GM12878 (cell line): ENCODE measurements around the gene NUDT14. TPM values are rescaled to one million over a fixed set of nuclear protein-coding genes. Genes with fewer than 3 reads are reported as not detected.

Source experiments
- ATAC-seq: fragments of 200-7000 bp; cut with Tn5 transposase; 3 replicates; pipeline ENCODE4 v1.9.1; 2020; ENCODE audit warnings: mild to moderate bottlenecking, moderate library complexity
- BruUV-seq: library from RNA; stranded (reverse); fragments of 400-500 nt; replicated peaks from 2 replicates; lab custom pipeline; 2021; lab: Mats Ljungman, UMichigan
- CTCF ChIA-PET: fragments of 300-600 bp; sonication (Branson Sonifier 250); formaldehyde crosslinking; extraction: SDS; loops from one replicate; lab custom pipeline; 2021; ENCODE audit warnings: inconsistent platforms; lab: Yijun Ruan, JAX
- POLR2A ChIA-PET: fragments of 350-600 bp; formaldehyde crosslinking; extraction: SDS; loops from one replicate; lab custom pipeline; 2021; ENCODE audit warnings: inconsistent platforms; lab: Charles Lee
- RAD21 ChIA-PET: fragments of 300-600 bp; sonication (Branson Sonifier 250); formaldehyde crosslinking; loops from one replicate; lab custom pipeline; 2023; ENCODE audit warnings: antibody characterized with exemption; ENCODE audit not compliant: unreplicated experiment; lab: Charles Lee
- SMC1A ChIA-PET: fragments of 300-600 bp; sonication (Branson Sonifier 250); formaldehyde crosslinking; loops from one replicate; lab custom pipeline; 2023; ENCODE audit not compliant: unreplicated experiment, uncharacterized antibody; lab: Charles Lee
- DNase-seq: peaks from one replicate; pipeline ENCODE4 v3.0.0-alpha.2; 2011; ENCODE audit warnings: low read depth, low spot score
- FAIRE-seq: peaks from 3 replicates; lab custom pipeline; 2011; peaks lifted over from hg19 to GRCh38; lab: Jason Lieb, UNC
- H2AFZ ChIP-seq: 2 replicates; pipeline ENCODE4 v1.6.0; 2011; ENCODE audit warnings: low read depth, low read length, control low read depth; ENCODE audit not compliant: control insufficient read depth
- H3K27ac ChIP-seq: 2 replicates; pipeline ENCODE4 v1.5.1; 2011; ENCODE audit warnings: control low read depth; ENCODE audit not compliant: control insufficient read depth, insufficient read depth
- H3K27me3 ChIP-seq, 2 experiments: replicated peaks in 1 of 2; 2 replicates each; pipeline versions ENCODE4 v1.6.0 to v1.6.1; 2011; ENCODE audit warnings: low read length in 1 of 2; ENCODE audit not compliant: control insufficient read depth in 2 of 2, insufficient read depth in 2 of 2
- H3K36me3 ChIP-seq, 2 experiments: 2 replicates each; pipeline ENCODE4 v1.5.1; 2011; ENCODE audit warnings: low read length in 1 of 2; ENCODE audit not compliant: control insufficient read depth in 2 of 2, insufficient read depth in 2 of 2
- H3K4me1 ChIP-seq: 2 replicates; pipeline ENCODE4 v1.6.1; 2011; ENCODE audit warnings: mild to moderate bottlenecking, low read length, moderate library complexity, mixed read lengths; ENCODE audit not compliant: control insufficient read depth, insufficient read depth
- H3K4me2 ChIP-seq: 2 replicates; pipeline ENCODE4 v1.6.0; 2011; ENCODE audit warnings: control low read depth; ENCODE audit not compliant: control insufficient read depth, insufficient read depth
- H3K4me3 ChIP-seq: fragments of 200-600 bp; sonication (generic); 2 replicates; pipeline ENCODE4 v1.5.1; 2016
- H3K79me2 ChIP-seq: 2 replicates; pipeline ENCODE4 v1.6.0; 2011; ENCODE audit warnings: low read length; ENCODE audit not compliant: control insufficient read depth, insufficient read depth
- H3K9ac ChIP-seq: 2 replicates; pipeline ENCODE4 v1.8.0; 2011; ENCODE audit warnings: low read length, control low read depth, mixed read lengths; ENCODE audit not compliant: control insufficient read depth, insufficient read depth
- H3K9me3 ChIP-seq: replicated peaks from 3 replicates; pipeline ENCODE4 v1.5.1; 2011; ENCODE audit warnings: mild to moderate bottlenecking, low read length; ENCODE audit not compliant: control insufficient read depth, insufficient read depth
- H4K20me1 ChIP-seq: 2 replicates; pipeline ENCODE4 v1.6.0; 2011; ENCODE audit not compliant: control insufficient read depth, insufficient read depth
- EZH2 ChIP-seq: IDR thresholded peaks from 2 replicates; pipeline ENCODE4 v1.6.1; 2012; ENCODE audit warnings: low read depth, mild to moderate bottlenecking, control low read depth, inconsistent platforms, low read length, borderline replicate concordance; ENCODE audit not compliant: control insufficient read depth
- HSF1 ChIP-seq: fragments of 150-350 bp; IDR thresholded peaks from 2 replicates; pipeline ENCODE4 v1.6.1; 2014; ENCODE audit warnings: mild to moderate bottlenecking, low read depth, low read length
- JUND ChIP-seq: IDR thresholded peaks from 2 replicates; pipeline ENCODE4 v1.6.1; 2012; ENCODE audit warnings: low read depth, mild to moderate bottlenecking, low read length, improper control_type of control experiment, moderate library complexity
- MLLT1 ChIP-seq: fragments of 450-650 bp; IDR thresholded peaks from 2 replicates; pipeline ENCODE4 v1.6.1; 2016; ENCODE audit warnings: mild to moderate bottlenecking
- MYB ChIP-seq: fragments of 150-350 bp; IDR thresholded peaks from 2 replicates; pipeline ENCODE4 v1.6.1; 2014; ENCODE audit warnings: mild to moderate bottlenecking, low read depth, low read length, borderline replicate concordance
- NR2C1 ChIP-seq: fragments of 450-650 bp; IDR thresholded peaks from 2 replicates; pipeline ENCODE4 v1.6.1; 2017; ENCODE audit warnings: antibody characterized with exemption, mild to moderate bottlenecking, moderate library complexity
- RAD21 ChIP-seq: IDR thresholded peaks from 2 replicates; pipeline ENCODE4 v1.6.1; 2011; ENCODE audit warnings: mild to moderate bottlenecking, low read depth, low read length, moderate library complexity; ENCODE audit not compliant: insufficient read depth
- RB1 ChIP-seq: fragments of 450-650 bp; formaldehyde crosslinking; IDR thresholded peaks from 2 replicates; pipeline ENCODE4 v1.6.1; 2017; ENCODE audit warnings: mild to moderate bottlenecking, borderline replicate concordance
- SREBF2 ChIP-seq: IDR thresholded peaks from 2 replicates; pipeline ENCODE4 v1.6.1; 2012; ENCODE audit warnings: mild to moderate bottlenecking, low read length
- ZBTB40 ChIP-seq: fragments of 450-650 bp; IDR thresholded peaks from 2 replicates; pipeline ENCODE4 v1.6.1; 2016; ENCODE audit warnings: mild to moderate bottlenecking, moderate library complexity, borderline replicate concordance
- ZNF24 ChIP-seq: fragments of 450-650 bp; IDR thresholded peaks from 2 replicates; pipeline ENCODE4 v1.6.1; 2017; ENCODE audit warnings: antibody characterized with exemption, mild to moderate bottlenecking
- ZNF622 ChIP-seq: fragments of 450-650 bp; IDR thresholded peaks from 2 replicates; pipeline ENCODE4 v1.6.1; 2017; ENCODE audit warnings: mild to moderate bottlenecking, inconsistent platforms
- WGBS: methylation state at CpG from one replicate; pipeline ENCODE4 v1.1.6; 2016; ENCODE audit warnings: low lambda C conversion rate; ENCODE audit not compliant: insufficient replicate concordance, insufficient coverage; ENCODE audit errors: missing lambda C conversion rate; 5-methylcytosine and 5-hydroxymethylcytosine counted together
- in situ Hi-C: fragments of 300-500 bp; cut with MboI; formaldehyde crosslinking; loops from 9 replicates; pipeline ENCODE4 v1.14.3; 2018; ENCODE audit warnings: mixed read lengths
- intact Hi-C: fragments of 100-400 bp; cut with micrococcal nuclease; formaldehyde crosslinking; loops from one replicate; pipeline ENCODE4 v1.14.2; 2022; ENCODE audit not compliant: unreplicated experiment
- polyA plus RNA-seq, 11 experiments: library from polyadenylated mRNA; depleted of rRNA in 4 of 11; unstranded in 6 of 11; stranded (reverse) in 5 of 11; fragments of >200 nt; fragmentation: Nextera tagmentation in 4 of 11; fragmentation: Illumina TruSeq in 1 of 11; extraction: Ambion mirVana in 4 of 11; extraction: Trizol in 1 of 11; gene quantifications; 1 replicate in 1 of 11; 2 replicates in 10 of 11; pipeline versions ENCODE4 v1.2.1 to v1.2.3, GENCODE V29; 2011 to 2016; ENCODE audit warnings: inconsistent platforms in 2 of 11, missing spikeins in 2 of 11, low read depth in 1 of 11
- total RNA-seq, 4 experiments: library from RNA; depleted of rRNA in 3 of 4; stranded (reverse); fragments of >200 nt in 3 of 4; fragmentation: Illumina TruSeq in 1 of 4; extraction: Trizol in 1 of 4; gene quantifications; 2 replicates each; pipeline versions ENCODE4 v1.2.1 to v1.2.3, GENCODE V29; 2013 to 2021

NUDT14 gene
- total and polyA plus RNA-seq, 10 of the 15 experiments (the other 5 are each of a cell fraction or from before 2014, with no cell fraction given) = 0.62 to 6.8 (median 4.3) TPM; not detected in 1

- ATAC-seq = no peak
- H3K36me3 ChIP-seq = no peaks in the 10 kb centered on the region
- WGBS = 70% methylated on average over 39 of the region's 48 CpGs
- H3K27me3 ChIP-seq = no peaks in the 10 kb centered on the region
- H3K79me2 ChIP-seq = no peaks in the 10 kb centered on the region
- no peak overlapping the region for H2AFZ ChIP-seq
- ChIA-PET RAD21 (no interaction called here), SMC1A (no interaction called here), POLR2A (no interaction called here), CTCF (interaction anchor here (0.6 kb wide), 2 partner anchors 181 to 447 kb away, joined by 3 read pairs; no protein-coding TSS in a partner anchor)
- no peak for FAIRE-seq
- in situ Hi-C loops (no loop called here), intact Hi-C loops (no loop called here)
- BruUV-seq = no TSS peak
- H4K20me1 ChIP-seq = no peaks in the 10 kb centered on the region
- no peaks in the 10 kb centered on the region for H3K9me3 ChIP-seq
- no peak overlapping the region for H3K27ac ChIP-seq
- no peaks in the 10 kb centered on the region for H3K4me1 ChIP-seq
- DNase-seq = no peak
- H3K4me3 ChIP-seq = no peak overlapping the region
- H3K4me2 ChIP-seq = no peak overlapping the region
- TF ChIP-seq SREBF2 (no peak), MLLT1 (no peak), EZH2 (no peak), JUND (no peak), MYB (no peak), NR2C1 (no peak), ZNF24 (no peak), ZBTB40 (no peak), ZNF622 (no peak), HSF1 (no peak), RB1 (no peak), RAD21 (no peak)
- TF ChIP-seq, all 136 proteins: peak for 0
- H3K9ac ChIP-seq = no peak overlapping the region
Measured at GRCh38 chr14:105155681-105156413, 25.3 kb downstream of the NUDT14 start.
